Left cardiac atrium (tissue), 4 donors: ENCODE data around the gene IGFBP2. TPM values are rescaled to one million over a fixed set of nuclear protein-coding genes. Genes with fewer than 3 reads are reported as not detected.

Experiments
- ATAC-seq, 2 donors: fragments of 200-7000 bp; cut with Tn5 transposase; one replicate each; pipeline ENCODE4 v1.9.1; 2020; ENCODE audit warnings: mild to moderate bottlenecking in 2 of 2, moderate library complexity in 2 of 2
- DNase-seq: peaks from one replicate; pipeline ENCODE4 v3.0.0-alpha.2; 2020
- intact Hi-C, 2 donors: fragments of 100-400 bp; cut with DNase I; formaldehyde crosslinking; loops; one replicate each; pipeline versions ENCODE4 v1.14.1 to v1.15.1; 2022 to 2023
- total RNA-seq, 2 donors: library from RNA; stranded (reverse); fragmentation: NEBNext Ultra II Directional; extraction: Animal tissue kit (Norgen Biotek cat#: 25700); gene quantifications; one replicate each; pipeline ENCODE4 v1.2.1, GENCODE V29; 2021
- donor health status: DM: no; HTN: yes; CAD: no.
- donor health status: DM: no; HTN: yes; CAD: no; lungs with severe emphysema.
- donor health status: DM: yes; HTN: yes; CAD: no.
- donor health status: Dilated cardiomyopathy.

IGFBP2 gene
- total RNA-seq, 2 donors from 2014 or later, result 91.7 to 185 TPM

DNA sequence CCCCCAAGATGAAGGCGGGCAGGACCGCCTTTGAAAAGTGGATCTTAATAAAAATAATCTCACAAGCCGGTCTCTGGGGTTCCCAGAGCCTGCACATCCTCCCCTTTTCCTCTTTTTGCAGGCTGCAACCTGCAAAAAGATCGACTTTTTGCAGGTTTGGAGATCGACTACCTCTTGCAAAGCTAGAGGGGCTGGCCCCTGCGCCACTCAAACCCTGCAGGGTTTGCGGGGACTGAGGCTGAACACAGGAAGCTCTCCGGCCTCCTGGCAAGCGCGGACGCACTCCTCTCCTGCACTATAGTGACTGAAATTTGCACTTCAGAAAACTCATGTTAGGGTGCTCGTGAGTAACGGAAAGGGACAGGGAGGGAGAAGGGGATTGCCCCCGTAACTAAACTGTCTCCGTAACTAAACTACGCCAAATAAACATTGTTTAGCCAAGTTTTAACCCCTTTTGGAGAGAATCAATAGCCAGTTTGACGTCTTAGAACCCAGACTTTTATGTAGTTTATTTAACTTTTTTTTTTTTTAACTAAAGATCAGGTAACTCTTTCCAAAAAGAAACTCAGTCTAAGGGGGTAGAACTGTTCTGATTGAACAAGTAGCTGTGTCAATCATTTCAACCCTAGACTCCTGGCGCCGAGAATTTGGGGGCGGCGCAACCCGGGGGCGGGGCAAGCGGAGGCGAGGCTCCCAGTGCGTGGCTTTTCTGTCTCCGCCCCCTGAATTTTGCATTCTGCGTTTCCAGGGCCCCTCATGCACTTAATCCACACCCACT is 59.6 kb downstream of the IGFBP2 start:
- intact Hi-C loops, result loop anchor here in 1 of 2 donors (10.0 kb wide), 1 partner anchor 1022 kb away; no protein-coding TSS in a partner anchor
- ATAC-seq (peak; percentile 59 to 65), DNase-seq (peak; percentile 83)

DNA sequence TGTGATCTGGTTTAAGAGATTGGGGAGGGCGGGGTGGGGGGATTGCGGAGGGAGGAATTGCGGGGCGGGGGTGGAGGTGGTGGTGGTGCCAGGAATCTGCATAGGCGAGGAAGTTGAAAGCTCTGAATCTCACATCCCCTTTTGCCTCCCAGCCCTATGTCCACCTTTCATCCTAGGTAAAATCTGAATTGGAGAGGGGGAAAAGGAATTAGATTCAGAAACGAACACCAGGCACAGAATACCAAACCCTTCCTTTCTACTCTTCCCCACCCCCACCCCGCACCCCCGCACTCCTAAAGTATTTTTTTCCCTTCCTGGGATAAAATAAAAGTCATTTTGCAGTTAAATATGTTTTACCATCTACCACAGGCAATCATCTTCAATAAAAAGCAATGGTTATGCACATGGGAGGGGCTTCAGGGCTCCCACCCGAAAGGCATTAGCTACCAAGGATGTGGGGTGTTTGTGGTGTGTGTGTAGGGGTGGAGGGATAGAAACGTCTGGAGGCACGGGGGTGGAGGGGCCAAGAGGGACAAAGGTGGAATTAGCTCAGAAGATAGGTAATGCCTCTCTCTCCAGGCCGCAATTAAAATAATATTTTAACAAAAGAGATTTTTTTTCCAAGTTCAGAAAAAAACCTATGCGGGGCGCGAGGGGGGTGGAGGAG is 60.3 kb downstream of the IGFBP2 start:
- intact Hi-C loops, result loop anchor here (2.0 to 10.0 kb wide), 2 partner anchors 1019 to 1021 kb away; no protein-coding TSS in a partner anchor
- DNase-seq (no peak), ATAC-seq (no peak)

DNA sequence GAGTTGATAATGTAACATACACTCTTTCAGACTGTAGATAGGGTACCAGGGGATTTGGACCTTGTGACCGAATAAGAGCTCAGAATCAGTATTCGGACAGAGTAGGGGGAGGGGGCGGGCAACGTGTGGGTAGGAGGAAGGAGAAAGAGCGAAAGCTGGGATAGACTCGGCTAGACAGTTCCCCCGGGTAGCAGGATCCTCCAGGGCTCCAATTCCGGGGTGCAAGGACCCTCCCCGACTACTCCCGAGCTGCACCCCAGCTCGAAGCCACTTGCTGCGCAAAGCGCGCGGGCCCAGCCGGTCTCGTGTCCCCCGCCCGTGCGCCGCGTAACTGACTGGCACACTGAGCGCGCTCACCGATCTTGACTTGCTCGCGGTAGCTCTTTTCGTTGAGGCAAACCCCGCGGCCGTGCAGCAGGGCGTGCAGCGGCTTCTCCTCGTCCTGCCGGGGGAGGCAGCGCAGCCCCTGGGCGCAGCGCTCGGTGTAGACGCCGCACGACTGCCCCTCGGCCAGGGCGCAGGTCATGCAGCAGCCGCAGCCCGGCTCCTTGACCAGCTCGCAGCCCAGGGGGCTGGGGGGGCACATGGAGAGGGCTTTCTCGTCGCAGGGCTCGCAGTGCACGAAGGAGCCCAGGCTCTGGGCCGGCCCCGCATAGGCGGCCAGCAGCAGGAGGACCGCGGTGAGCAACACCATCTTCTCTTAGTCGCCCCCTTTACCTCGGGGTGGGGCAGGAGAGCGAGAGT is 61.0 kb downstream of the IGFBP2 start:
- intact Hi-C loops, result loop anchor here (2.0 to 10.0 kb wide), 2 partner anchors 1019 to 1021 kb away; no protein-coding TSS in a partner anchor
- peak; percentile 17 to 24 for ATAC-seq
- peak; percentile 63 for DNase-seq

DNA sequence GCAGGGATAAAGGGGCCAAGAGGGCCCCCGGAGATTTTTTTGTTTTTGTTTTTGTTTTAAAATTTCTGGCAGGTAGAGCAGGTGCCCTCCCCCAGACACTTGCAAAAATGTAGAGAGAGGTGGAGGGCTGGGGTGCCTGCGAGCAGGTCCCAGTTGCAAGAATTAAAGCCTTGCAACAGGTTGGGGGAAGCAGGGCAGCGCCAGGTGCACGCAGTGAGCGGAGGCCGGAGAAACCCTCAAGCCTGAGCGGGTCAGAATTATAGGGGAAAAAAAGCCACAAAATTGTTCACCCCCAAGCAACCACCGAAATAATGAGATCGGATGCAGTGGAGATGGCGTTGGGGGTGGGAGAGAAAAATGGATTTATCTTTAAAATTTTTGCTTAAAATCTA is 61.6 kb downstream of the IGFBP2 start:
- ATAC-seq, result no peak
- intact Hi-C loops, result loop anchor here (2.0 to 10.0 kb wide), 7 partner anchors 287 to 1020 kb away; no protein-coding TSS in a partner anchor
- DNase-seq, result no peak

DNA sequence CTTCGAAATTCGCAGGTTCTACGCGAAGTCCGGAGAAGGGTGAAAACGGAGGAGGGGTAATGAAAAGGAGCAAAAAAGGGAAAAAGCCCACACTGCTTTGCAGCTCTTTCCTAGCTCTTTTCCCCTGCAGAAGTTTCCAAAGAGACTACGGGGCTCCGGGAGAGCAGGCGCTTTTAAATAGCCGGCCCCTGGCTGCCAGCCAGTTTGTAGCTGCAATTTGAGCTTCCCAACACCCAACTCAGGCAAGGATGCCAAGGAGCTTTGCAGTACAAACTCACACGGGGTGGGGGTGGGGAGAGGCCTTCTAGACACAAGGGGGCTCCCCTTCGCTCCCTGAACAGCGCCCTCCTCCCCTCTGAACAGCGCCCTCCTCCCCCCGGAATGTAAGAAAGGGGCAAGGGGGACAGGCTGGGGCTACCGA is 62.2 kb downstream of the IGFBP2 start, which contains the start of gene IGFBP5:
Gene IGFBP5, minus strand, starts transcription at position 149 of the 421 bp plus-strand sequence. CDS start 774 bp downstream, outside the sequence.
- DNase-seq (peak; percentile 88), ATAC-seq (peak; percentile 32 to 50)
- intact Hi-C loops, result loop anchor here (2.0 to 10.0 kb wide), 7 partner anchors 287 to 1019 kb away; no protein-coding TSS in a partner anchor

DNA sequence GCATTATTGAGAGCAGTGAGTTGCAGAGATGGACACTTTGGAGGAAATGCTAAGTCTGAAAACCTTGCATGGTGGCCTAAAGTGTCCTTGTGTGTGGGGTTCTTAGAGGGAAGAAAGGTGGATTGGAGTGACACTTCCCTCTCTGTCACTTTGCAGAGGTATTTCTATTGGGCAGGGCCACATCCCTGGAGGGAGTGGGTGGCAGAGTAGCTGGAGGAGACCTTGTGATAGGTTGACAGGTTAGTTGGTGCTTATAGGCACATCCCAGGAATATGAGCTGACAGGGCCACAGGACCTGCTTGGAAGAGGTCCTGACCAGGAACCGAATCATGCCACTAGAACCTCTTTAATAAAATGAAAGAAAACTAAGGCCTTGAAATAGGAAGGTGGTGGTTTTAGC is 63.1 kb downstream of the IGFBP2 start:
- intact Hi-C loops, result loop anchor here (5.0 to 10.0 kb wide), 6 partner anchors 286 to 1018 kb away; no protein-coding TSS in a partner anchor
- DNase-seq (no peak), ATAC-seq (no peak)

DNA sequence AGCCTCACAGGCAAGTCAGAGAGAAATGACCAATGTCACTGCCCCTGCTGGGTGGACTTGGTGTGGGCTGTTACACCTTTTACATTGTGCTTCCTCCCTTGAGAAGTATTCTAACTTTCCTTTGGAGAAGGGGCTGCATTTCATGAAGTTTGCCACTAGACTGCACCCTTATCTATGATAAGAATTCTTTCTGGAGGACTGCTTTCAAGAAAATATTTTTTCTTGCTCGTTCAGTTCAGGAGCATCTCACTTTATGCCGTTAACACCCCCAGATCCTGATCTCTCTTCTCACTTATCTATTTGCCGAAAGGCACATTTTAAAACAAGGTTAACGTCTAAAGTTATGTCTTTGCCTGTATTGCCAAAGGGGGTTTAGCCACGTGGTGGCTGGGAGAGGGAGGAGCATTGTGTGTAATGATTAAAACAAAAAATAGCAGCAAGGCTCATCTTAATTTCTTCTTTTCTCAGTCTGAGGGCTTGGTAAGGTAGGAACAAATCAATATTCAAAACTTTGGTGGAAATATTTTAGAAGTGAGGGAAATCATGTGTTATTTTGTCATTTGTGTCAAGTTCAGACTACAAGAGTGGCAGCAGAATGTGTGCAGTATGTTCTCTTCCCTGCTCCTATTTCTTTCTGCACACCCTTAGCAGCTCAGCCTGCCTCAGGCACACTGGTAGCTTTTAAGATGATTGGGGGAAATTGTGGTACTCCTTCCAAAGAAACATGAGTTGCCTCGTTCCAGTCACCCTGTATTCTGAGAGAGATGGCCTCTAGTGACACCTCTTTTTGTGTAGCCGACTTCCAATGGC is 63.7 kb downstream of the IGFBP2 start:
- DNase-seq, result no peak
- intact Hi-C loops, result loop anchor here (5.0 to 10.0 kb wide), 6 partner anchors 285 to 1018 kb away; no protein-coding TSS in a partner anchor

DNA sequence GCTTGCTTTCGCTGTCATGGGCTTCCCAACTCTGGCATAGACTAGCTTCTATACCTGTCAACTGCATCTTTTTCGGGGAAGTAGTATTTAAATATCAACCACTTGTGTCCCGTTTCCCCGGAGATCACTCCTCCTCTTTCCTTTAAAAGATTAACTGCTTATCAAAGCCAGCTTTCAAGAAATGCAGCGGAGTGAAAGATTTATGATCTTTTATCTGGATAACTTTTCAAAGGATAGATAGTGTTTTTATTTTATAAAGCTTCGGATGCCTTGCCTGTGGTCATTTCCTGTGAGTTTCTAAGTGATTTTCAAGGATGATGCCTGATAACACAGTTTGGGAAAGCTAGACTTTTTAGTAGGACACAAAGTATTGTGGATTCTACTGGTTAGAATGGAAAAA is 65.1 kb downstream of the IGFBP2 start:
- ATAC-seq (no peak), DNase-seq (no peak)
- intact Hi-C loops, result loop anchor here (5.0 to 10.0 kb wide), 6 partner anchors 284 to 1017 kb away; no protein-coding TSS in a partner anchor

More for the DNA sequence above, 63.7 kb downstream of the IGFBP2 start:
- no peak for ATAC-seq

DNA sequence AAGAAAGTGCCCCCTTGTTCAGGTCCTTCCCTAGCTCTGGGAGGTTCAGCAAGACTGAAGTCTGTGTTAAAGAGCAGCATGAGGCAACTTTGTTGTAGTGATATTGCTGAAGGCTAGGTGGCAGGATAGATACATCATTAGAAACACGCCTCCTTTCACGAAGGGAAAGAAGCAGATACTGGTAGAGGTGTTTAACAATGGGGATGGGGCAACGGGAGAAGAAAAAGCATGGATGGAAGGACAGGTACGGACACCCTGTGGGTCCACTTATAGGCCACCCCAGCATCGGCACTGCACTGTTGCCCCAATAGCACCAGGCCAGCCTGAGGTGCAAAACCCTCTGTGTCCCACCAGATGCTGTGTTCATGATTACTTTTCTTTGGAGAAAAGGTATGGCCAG is 65.7 kb downstream of the IGFBP2 start:
- peak; percentile 23 to 40 for ATAC-seq
- intact Hi-C loops, result loop anchor here (5.0 to 10.0 kb wide), 6 partner anchors 283 to 1016 kb away; no protein-coding TSS in a partner anchor
- no peak for DNase-seq

DNA sequence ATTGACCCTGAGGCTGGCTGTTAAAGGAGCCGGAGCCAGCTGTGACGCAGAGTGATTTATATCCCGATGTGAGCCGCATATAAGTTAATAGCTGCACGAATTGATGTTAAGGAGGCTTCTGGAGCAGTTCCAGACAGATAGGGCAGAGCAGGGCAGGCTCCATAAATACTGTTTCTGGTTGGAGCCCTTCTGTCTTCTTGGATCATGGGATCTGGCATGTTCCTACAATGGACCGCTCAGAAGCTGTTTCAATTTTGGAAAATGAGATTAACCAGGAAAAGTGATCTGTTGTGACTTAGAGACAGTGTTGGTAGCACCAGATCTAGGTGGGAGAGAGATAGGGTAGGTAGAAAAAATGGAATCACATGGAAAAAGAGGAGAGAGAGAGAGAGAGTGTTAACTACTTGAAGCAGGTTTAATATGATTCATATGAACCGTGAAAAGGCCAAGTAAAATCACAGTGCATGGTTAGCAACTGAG is 66.9 kb downstream of the IGFBP2 start:
- intact Hi-C loops, result no loop called here
- ATAC-seq, result no peak

DNA sequence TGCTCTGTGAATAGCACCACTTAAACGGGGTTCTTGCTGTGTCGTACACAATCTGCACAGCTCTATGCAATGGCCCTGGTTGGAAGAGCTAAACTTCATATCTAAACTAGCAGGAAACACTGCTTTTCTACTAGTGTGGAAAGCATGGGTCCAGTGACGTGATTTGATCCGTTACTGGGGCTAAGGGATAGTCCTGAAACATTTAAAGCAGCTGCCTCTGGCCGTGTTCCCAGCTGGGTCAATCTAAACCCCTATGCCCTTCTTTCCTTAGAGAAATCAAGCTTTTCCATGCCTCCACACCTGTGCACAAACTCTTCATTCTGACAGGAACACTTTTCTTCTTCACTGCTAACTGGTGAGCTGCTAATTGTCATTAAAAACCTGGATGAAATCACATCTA is 67.6 kb downstream of the IGFBP2 start:
- intact Hi-C loops, result no loop called here
- DNase-seq (no peak), ATAC-seq (no peak)

More for the DNA sequence above, 66.9 kb downstream of the IGFBP2 start:
- DNase-seq, result no peak

DNA sequence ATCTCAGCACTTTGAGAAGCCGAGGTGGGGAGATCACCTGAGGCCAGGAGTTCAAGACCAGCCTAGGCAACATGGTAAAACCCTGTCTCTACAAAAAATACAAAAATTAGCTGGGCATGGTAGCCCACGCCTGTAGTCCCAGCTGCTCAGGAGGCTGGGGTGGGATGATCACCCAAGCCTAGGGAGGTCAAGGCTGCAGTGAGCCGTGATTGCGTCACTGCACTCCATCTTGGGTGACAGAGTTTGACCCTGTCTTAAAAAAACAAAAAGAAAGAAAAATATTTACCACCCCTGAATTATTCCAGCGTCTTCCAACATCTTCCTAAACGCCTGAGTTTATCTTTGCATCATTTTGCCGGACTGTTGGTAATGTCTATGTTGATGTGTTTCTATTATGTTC is 68.3 kb downstream of the IGFBP2 start:
- ATAC-seq (no peak), DNase-seq (no peak)
- intact Hi-C loops, result no loop called here

DNA sequence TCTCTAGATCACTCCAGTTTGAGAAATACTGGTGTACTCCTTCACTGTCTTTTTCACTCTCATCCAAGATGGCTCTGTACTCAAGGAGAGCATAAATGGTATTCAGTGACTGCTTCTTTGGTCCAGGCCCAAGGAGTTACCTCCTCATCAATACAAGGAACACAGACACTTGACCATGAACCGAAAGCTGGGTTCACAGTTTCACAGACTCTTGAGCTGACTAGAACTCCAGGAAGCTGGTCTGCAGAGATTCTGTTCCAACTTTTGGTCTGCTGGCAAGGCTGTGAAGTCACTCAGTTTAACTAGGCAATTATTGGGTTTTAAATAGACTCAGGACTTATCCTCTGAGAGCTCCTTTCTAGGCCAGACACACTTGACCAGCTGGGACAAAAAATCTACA is 69.5 kb downstream of the IGFBP2 start:
- ATAC-seq (no peak), DNase-seq (no peak)
- intact Hi-C loops, result no loop called here

DNA sequence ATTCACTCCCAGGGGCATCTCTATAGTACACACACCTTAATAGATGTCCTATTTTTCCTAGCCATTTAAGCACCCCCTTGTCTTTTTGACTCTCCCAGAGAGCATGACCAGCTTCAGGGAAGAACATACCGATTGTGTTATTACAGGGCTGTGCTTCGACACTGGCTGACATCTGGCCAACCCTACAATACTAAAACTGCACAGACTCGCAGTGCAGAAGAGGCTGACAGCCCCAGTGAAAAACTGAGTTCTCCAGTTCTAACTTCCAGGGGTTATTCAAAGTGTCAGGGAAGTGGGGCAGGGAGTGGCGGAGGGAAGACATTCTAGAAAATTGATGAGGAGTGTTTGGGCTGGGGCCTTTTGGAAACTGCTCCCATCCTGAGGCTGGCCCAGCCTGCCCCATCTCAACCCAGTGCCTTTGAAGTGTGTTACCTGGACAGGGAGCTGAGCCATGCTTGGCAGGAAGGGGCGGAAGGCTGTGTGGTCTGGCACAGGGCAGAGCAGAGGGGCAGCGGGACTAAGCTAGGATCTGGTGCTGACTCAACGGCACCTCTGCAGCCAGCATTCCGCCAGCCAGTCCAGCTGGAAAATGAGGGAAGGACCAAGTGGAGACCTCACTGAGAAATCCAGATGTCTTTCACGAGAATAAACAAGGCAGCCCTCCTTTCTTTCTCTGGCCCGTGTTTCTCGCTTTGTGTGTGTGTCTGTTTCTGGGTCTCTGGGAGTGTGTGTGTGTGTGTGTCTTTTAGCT is 77.5 kb downstream of the IGFBP2 start:
- DNase-seq (no peak), ATAC-seq (peak; percentile 60 to 88)
- intact Hi-C loops, result no loop called here

DNA sequence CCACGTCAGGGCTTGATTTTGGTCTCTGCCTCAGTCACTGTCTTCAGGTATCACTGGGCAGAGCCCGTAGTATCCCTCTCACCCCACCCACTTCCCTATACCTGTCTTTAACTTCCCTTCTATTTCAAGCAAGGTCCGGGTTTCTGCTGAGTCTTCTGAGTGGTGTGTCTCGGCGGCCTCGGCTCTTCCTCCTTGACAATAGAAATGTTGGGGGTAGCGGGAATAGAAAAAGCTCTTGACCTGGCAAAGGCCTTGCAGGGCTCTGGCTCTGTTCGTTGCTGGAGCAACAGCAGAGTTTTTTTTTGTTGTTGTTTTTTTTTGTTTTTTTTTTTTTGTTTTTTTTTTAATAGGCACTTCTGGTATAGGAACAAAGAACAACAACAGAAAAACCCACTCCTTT is 78.1 kb downstream of the IGFBP2 start:
- intact Hi-C loops, result no loop called here
- DNase-seq (no peak), ATAC-seq (no peak)

DNA sequence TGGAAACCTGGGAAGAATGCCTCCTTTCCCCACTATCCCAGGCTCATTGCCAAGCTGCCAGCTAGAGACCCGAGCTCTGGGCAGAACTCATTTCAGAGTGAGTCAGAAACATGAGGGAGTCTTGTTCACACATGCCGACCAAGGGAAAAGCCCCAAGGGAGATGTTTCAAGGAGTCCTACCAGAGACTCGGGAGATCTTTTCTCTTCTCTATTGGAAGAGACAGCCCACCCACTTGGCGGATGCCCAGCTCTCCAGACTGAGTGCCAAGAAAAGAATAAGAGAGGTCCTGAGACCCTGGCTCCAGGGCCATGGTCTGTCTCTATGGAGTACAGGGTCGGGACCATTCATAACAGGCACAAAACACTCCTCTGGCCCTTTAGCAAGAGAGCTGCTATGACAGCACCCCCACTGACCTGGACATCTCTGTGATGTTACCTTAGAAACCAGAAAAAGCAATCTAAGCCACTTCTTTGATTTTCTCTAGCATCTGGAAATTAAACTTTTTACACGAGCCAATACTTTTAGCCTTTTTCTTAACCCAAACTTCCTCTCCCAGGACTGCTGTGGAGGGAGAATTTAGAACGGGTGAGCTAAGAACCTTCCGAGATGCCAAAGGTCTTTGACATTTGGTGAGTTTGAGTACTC is 80.6 kb downstream of the IGFBP2 start:
- intact Hi-C loops, result no loop called here
- peak; percentile 48 to 73 for ATAC-seq
- DNase-seq, result peak; percentile 53
